Neural cell (in vitro differentiated cells): Measurements from ENCODE around the gene CHRNA4. TPM values are rescaled to one million over a fixed set of nuclear protein-coding genes. Genes with fewer than 3 reads are reported as not detected.

Experiments used
- H2AFZ ChIP-seq: fragments of 200-600, 300-800 bp; sonication (generic), shearing (Covaris generic); 2 replicates; pipeline ENCODE4 v1.6.0; 2014; ENCODE audit warnings: low read depth, mild to moderate bottlenecking, antibody characterized with exemption, low read length, moderate library complexity
- H3F3A ChIP-seq: fragments of 200-600 bp; shearing (Covaris generic); 2 replicates; pipeline ENCODE4 v1.6.1; 2016; ENCODE audit warnings: mild to moderate bottlenecking, moderate library complexity, mixed read lengths, antibody characterized with exemption, low read length; ENCODE audit not compliant: insufficient read depth, poor library complexity, severe bottlenecking
- H3K27ac ChIP-seq: fragments of 200-600, 300-800 bp; sonication (generic), shearing (Covaris generic); 2 replicates; pipeline ENCODE4 v1.5.1; 2014; ENCODE audit warnings: mild to moderate bottlenecking, low read length, moderate library complexity
- H3K27me3 ChIP-seq: fragments of 300-800, 200-600 bp; sonication (generic), shearing (Covaris generic); 2 replicates; pipeline ENCODE4 v1.6.0; 2014; ENCODE audit warnings: mild to moderate bottlenecking, low read depth, low read length, moderate library complexity; ENCODE audit not compliant: insufficient read depth
- H3K36me3 ChIP-seq: fragments of 300-800, 200-600 bp; sonication (generic), shearing (Covaris generic); 2 replicates; pipeline ENCODE4 v1.5.1; 2014; ENCODE audit warnings: mild to moderate bottlenecking, antibody characterized with exemption, low read length, moderate library complexity; ENCODE audit not compliant: insufficient read depth
- H3K4me2 ChIP-seq: fragments of 300-800, 200-600 bp; sonication (generic), shearing (Covaris generic); 2 replicates; pipeline ENCODE4 v1.6.0; 2014; ENCODE audit warnings: mild to moderate bottlenecking, low read length
- H3K4me3 ChIP-seq: fragments of 300-800, 200-600 bp; sonication (generic), shearing (Covaris generic); 2 replicates; pipeline ENCODE4 v1.5.1; 2014; ENCODE audit warnings: mild to moderate bottlenecking, low read length, moderate library complexity
- H3K79me2 ChIP-seq: fragments of 200-600 bp; shearing (Covaris generic); replicated peaks from 2 replicates; pipeline ENCODE4 v1.6.0; 2014; ENCODE audit warnings: mild to moderate bottlenecking, low read length, moderate library complexity; ENCODE audit not compliant: insufficient read depth
- H3K9ac ChIP-seq: fragments of 300-800, 200-600 bp; sonication (generic), shearing (Covaris generic); 2 replicates; pipeline ENCODE4 v1.6.1; 2016; ENCODE audit warnings: mild to moderate bottlenecking, low read length, mixed read lengths
- H3K9me2 ChIP-seq: fragments of 200-600 bp; shearing (Covaris generic); 2 replicates; pipeline ENCODE4 v1.6.1; 2016; ENCODE audit warnings: mild to moderate bottlenecking, low read length, mixed read lengths; ENCODE audit not compliant: insufficient read depth
- H3K9me3 ChIP-seq: fragments of 200-600, 300-800 bp; sonication (generic), shearing (Covaris generic); 2 replicates; pipeline ENCODE4 v1.6.1; 2016; ENCODE audit warnings: mild to moderate bottlenecking, mixed run types, low read length, moderate library complexity, mixed read lengths
- H4K20me1 ChIP-seq: fragments of 200-600 bp; shearing (Covaris generic); 2 replicates; pipeline ENCODE4 v1.6.1; 2016; ENCODE audit warnings: mild to moderate bottlenecking, mixed run types; ENCODE audit not compliant: insufficient read depth
- CTCF ChIP-seq: fragments of 450-650 bp; IDR thresholded peaks from 2 replicates; pipeline ENCODE4 v1.5.1; 2014; ENCODE audit warnings: antibody characterized with exemption, mild to moderate bottlenecking, moderate library complexity; ENCODE audit not compliant: poor library complexity, severe bottlenecking
- EP300 ChIP-seq: fragments of 450-650 bp; conservative IDR thresholded peaks from 2 replicates; pipeline ENCODE4 v1.6.1; 2014; ENCODE audit warnings: antibody characterized with exemption, mild to moderate bottlenecking, moderate library complexity; ENCODE audit not compliant: poor library complexity, severe bottlenecking
- EZH2 ChIP-seq: fragments of 200-600, 300-800 bp; shearing (Covaris generic), sonication (generic); IDR thresholded peaks from 2 replicates; pipeline ENCODE4 v1.6.1; 2014; ENCODE audit warnings: antibody characterized with exemption, low read length, borderline replicate concordance, mild to moderate bottlenecking; ENCODE audit not compliant: insufficient read depth, poor library complexity, severe bottlenecking
- MXI1 ChIP-seq: fragments of 450-650 bp; conservative IDR thresholded peaks from 2 replicates; pipeline ENCODE4 v1.6.1; 2014; ENCODE audit warnings: antibody characterized with exemption, mild to moderate bottlenecking; ENCODE audit not compliant: poor library complexity, severe bottlenecking
- POLR2AphosphoS5 ChIP-seq: IDR thresholded peaks from 2 replicates; pipeline ENCODE4 v1.6.1; 2012
- RAD21 ChIP-seq: fragments of 450-650 bp; conservative IDR thresholded peaks from 2 replicates; pipeline ENCODE4 v1.6.1; 2014; ENCODE audit warnings: antibody characterized with exemption, mild to moderate bottlenecking, moderate library complexity
- SMC3 ChIP-seq: fragments of 450-650 bp; conservative IDR thresholded peaks from 2 replicates; pipeline ENCODE4 v1.6.1; 2014; ENCODE audit warnings: antibody characterized with exemption, mild to moderate bottlenecking, moderate library complexity; ENCODE audit not compliant: poor library complexity
- TAF1 ChIP-seq: IDR thresholded peaks from 2 replicates; pipeline ENCODE4 v1.6.1; 2012; ENCODE audit warnings: low read depth
- polyA plus RNA-seq: library from polyadenylated mRNA; depleted of rRNA; stranded (reverse); fragments of >200 nt; gene quantifications from 2 replicates; pipeline ENCODE4 v1.2.3, GENCODE V29; 2014
- TF ChIP-seq, protein P1 (sequence below): IDR thresholded peaks from 2 replicates; pipeline ENCODE4 v1.6.1; 2012; ENCODE audit warnings: borderline replicate concordance

The CHRNA4 gene
- polyA plus RNA-seq, 1 donor from 2014 or later: 6.8 TPM

GRCh38 chr20:63349516-63349895, 11.6 kb downstream of the CHRNA4 start:
- no peak overlapping the region for H3K27ac ChIP-seq
- no peaks in the 10 kb centered on the region for H3F3A ChIP-seq
- H3K4me2 ChIP-seq: no peak overlapping the region
- no peaks in the 10 kb centered on the region for H3K79me2 ChIP-seq
- no peaks in the 10 kb centered on the region for H3K9me2 ChIP-seq
- no peaks in the 10 kb centered on the region for H3K9me3 ChIP-seq
- no peak overlapping the region for H3K4me3 ChIP-seq
- H4K20me1 ChIP-seq: no peaks in the 10 kb centered on the region
- H3K27me3 ChIP-seq: no peaks in the 10 kb centered on the region
- H2AFZ ChIP-seq: no peak overlapping the region
- no peaks in the 10 kb centered on the region for H3K36me3 ChIP-seq
- TF ChIP-seq TAF1: no peak
- no peak for TF ChIP-seq RAD21
- no peak for TF ChIP-seq MXI1
- TF ChIP-seq POLR2AphosphoS5: no peak
- no peak for TF ChIP-seq CTCF
- no peak for TF ChIP-seq SMC3
- no peak for TF ChIP-seq EZH2
- no peak for TF ChIP-seq EP300
- TF ChIP-seq, protein P1, sequence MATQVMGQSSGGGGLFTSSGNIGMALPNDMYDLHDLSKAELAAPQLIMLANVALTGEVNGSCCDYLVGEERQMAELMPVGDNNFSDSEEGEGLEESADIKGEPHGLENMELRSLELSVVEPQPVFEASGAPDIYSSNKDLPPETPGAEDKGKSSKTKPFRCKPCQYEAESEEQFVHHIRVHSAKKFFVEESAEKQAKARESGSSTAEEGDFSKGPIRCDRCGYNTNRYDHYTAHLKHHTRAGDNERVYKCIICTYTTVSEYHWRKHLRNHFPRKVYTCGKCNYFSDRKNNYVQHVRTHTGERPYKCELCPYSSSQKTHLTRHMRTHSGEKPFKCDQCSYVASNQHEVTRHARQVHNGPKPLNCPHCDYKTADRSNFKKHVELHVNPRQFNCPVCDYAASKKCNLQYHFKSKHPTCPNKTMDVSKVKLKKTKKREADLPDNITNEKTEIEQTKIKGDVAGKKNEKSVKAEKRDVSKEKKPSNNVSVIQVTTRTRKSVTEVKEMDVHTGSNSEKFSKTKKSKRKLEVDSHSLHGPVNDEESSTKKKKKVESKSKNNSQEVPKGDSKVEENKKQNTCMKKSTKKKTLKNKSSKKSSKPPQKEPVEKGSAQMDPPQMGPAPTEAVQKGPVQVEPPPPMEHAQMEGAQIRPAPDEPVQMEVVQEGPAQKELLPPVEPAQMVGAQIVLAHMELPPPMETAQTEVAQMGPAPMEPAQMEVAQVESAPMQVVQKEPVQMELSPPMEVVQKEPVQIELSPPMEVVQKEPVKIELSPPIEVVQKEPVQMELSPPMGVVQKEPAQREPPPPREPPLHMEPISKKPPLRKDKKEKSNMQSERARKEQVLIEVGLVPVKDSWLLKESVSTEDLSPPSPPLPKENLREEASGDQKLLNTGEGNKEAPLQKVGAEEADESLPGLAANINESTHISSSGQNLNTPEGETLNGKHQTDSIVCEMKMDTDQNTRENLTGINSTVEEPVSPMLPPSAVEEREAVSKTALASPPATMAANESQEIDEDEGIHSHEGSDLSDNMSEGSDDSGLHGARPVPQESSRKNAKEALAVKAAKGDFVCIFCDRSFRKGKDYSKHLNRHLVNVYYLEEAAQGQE: no peak
- no peak overlapping the region for H3K9ac ChIP-seq

GRCh38 chr20:63348828-63349515, 12.2 kb downstream of the CHRNA4 start:
- Histone ChIP-seq H3K4me2 (no peak overlapping the region), H2AFZ (no peak overlapping the region), H4K20me1 (no peaks in the 10 kb centered on the region)

More at GRCh38 chr20:63348828-63349515, 12.2 kb downstream of the CHRNA4 start:
- Histone ChIP-seq H3K9me2 (no peaks in the 10 kb centered on the region), H3K79me2 (no peaks in the 10 kb centered on the region), H3K9me3 (no peaks in the 10 kb centered on the region), H3K9ac (no peak overlapping the region), H3K27ac (no peak overlapping the region), H3F3A (no peaks in the 10 kb centered on the region), H3K4me3 (no peak overlapping the region), H3K36me3 (no peaks in the 10 kb centered on the region), H3K27me3 (no peaks in the 10 kb centered on the region)
- TF ChIP-seq RAD21 (no peak), EZH2 (no peak), MXI1 (no peak), TAF1 (no peak), POLR2AphosphoS5 (no peak), SMC3 (no peak), EP300 (no peak), CTCF (no peak)
- TF ChIP-seq, protein P1: no peak
